Mesothelial cell of epicardium (in vitro differentiated cells): Measurements from ENCODE around the gene HOXB7. TPM values are rescaled to one million over a fixed set of nuclear protein-coding genes. Genes with fewer than 3 reads are reported as not detected.
A peak's percentile ranks its signal among the peaks of the same experiment; 100 is the strongest.

Experiments used
- DNase-seq, 2 experiments: peaks; one replicate each; pipeline ENCODE4 v3.0.0; 2021; ENCODE audit warnings: low spot score in 2 of 2; ENCODE audit not compliant: unreplicated experiment in 2 of 2
- H3K27ac Mint-ChIP-seq: 2 replicates; pipeline ENCODE4 v1.8.0; 2021; ENCODE audit warnings: mixed read lengths
- H3K27me3 Mint-ChIP-seq: 2 replicates; pipeline ENCODE4 v1.8.0; 2021; ENCODE audit warnings: low read depth, mixed read lengths
- H3K36me3 Mint-ChIP-seq: 2 replicates; pipeline ENCODE4 v1.8.0; 2021; ENCODE audit warnings: mixed read lengths
- H3K4me1 Mint-ChIP-seq: 2 replicates; pipeline ENCODE4 v1.8.0; 2021; ENCODE audit warnings: mixed read lengths
- H3K4me3 Mint-ChIP-seq: 2 replicates; pipeline ENCODE4 v1.8.0; 2021; ENCODE audit warnings: mild to moderate bottlenecking, moderate library complexity, mixed read lengths
- H3K9me3 Mint-ChIP-seq: 2 replicates; pipeline ENCODE4 v1.8.0; 2021; ENCODE audit warnings: mixed read lengths
- total RNA-seq: library from RNA; stranded (reverse); gene quantifications from 3 replicates; pipeline ENCODE4 v1.2.1, GENCODE V29; 2021
- TF ChIP-seq, protein P1 (sequence below): fragments of 200-600 bp; sonication (generic); IDR thresholded peaks from one replicate; pipeline ENCODE4 v1.5.0; 2021; ENCODE audit warnings: antibody characterized with exemption; ENCODE audit not compliant: unreplicated experiment

HOXB7 gene
- total RNA-seq, 1 donor from 2014 or later = 20.3 TPM

DNA sequence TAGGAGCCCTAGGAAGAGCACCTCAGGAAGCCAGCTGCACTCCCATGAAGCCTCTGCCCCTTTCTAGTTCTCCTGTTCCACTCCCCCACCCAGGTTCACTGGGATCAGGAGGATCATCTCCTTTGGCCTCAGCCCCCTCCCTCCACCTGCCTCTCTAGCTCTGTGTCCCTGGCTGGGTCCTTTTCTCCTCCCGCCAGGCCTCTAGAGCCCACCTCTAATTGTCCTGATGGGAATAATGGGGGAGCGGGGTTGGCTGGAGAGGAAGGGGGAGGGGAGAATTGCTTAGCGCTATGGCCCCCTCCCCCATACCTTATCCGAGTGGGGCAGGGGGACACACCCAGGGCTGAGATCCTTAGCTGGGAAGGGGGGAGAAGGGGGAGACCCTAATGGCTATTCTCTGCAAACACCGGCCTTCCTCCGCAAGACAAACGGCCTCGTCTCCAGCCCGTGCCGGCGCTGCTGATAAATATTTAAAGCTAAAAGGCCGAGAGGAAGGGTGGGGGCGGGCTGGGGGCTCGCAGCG lies 997 bp downstream of the HOXB7 start:
- peak overlapping the region; percentile 87 for H3K4me3 Mint-ChIP-seq
- no peaks in the 10 kb centered on the region for H3K9me3 Mint-ChIP-seq
- no peaks in the 10 kb centered on the region for H3K27me3 Mint-ChIP-seq
- peak overlapping the region; percentile 100 for H3K27ac Mint-ChIP-seq
- H3K4me1 Mint-ChIP-seq = peaks cover 60% of the 10 kb centered on the region
- peaks cover 20% of the 10 kb centered on the region for H3K36me3 Mint-ChIP-seq
- no peak for DNase-seq
- TF ChIP-seq, protein P1, sequence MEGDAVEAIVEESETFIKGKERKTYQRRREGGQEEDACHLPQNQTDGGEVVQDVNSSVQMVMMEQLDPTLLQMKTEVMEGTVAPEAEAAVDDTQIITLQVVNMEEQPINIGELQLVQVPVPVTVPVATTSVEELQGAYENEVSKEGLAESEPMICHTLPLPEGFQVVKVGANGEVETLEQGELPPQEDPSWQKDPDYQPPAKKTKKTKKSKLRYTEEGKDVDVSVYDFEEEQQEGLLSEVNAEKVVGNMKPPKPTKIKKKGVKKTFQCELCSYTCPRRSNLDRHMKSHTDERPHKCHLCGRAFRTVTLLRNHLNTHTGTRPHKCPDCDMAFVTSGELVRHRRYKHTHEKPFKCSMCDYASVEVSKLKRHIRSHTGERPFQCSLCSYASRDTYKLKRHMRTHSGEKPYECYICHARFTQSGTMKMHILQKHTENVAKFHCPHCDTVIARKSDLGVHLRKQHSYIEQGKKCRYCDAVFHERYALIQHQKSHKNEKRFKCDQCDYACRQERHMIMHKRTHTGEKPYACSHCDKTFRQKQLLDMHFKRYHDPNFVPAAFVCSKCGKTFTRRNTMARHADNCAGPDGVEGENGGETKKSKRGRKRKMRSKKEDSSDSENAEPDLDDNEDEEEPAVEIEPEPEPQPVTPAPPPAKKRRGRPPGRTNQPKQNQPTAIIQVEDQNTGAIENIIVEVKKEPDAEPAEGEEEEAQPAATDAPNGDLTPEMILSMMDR = no peak

DNA sequence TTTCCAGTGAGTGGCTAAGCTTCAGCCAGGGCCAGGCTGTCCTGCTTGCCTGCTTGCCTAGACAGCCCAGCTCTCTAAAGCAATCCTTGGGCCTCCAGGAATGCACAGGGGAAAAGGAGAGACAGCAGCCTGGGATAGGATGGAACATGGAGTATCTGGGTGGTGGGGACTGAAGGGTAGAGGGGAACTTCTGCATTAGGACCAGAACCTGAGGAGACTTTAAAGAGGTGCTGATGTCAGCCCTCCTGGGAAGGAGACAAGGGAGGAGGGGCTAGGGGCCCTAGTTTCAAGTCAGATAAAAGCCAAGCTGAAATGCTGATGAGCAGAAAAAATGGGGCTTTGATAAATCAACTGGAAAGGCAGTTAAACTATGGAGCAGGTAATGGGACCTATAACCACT lies 1.8 kb downstream of the HOXB7 start:
- H3K4me1 Mint-ChIP-seq = peaks cover 67% of the 10 kb centered on the region
- no peaks in the 10 kb centered on the region for H3K9me3 Mint-ChIP-seq
- TF ChIP-seq, protein P1 = no peak
- no peak for DNase-seq
- peak overlapping the region; percentile 100 for H3K27ac Mint-ChIP-seq
- H3K4me3 Mint-ChIP-seq = peak overlapping the region; percentile 87
- H3K27me3 Mint-ChIP-seq = no peaks in the 10 kb centered on the region
- H3K36me3 Mint-ChIP-seq = peaks cover 21% of the 10 kb centered on the region

DNA sequence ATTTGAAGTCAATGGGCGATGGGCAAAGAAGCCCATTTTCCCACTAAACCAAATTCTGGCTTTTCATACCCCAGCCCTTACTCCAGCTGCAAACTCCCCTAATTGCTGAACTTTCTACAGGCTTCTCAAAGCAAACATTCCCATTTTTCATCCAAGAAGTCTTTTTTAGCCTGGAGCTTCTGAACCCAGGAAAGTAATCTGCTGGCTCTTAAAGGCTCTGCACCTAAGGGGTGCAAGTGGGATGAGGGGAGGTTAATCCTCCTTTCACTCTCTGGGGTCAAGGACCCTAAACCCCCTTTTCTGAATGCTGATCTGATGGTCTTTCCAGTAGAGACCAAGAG lies 2.4 kb downstream of the HOXB7 start:
- no peaks in the 10 kb centered on the region for H3K9me3 Mint-ChIP-seq
- no peak for DNase-seq
- no peaks in the 10 kb centered on the region for H3K27me3 Mint-ChIP-seq
- peak overlapping the region; percentile 100 for H3K27ac Mint-ChIP-seq
- TF ChIP-seq, protein P1 = no peak
- peak overlapping the region; percentile 87 for H3K4me3 Mint-ChIP-seq
- H3K4me1 Mint-ChIP-seq = peaks cover 71% of the 10 kb centered on the region
- peaks cover 21% of the 10 kb centered on the region for H3K36me3 Mint-ChIP-seq

DNA sequence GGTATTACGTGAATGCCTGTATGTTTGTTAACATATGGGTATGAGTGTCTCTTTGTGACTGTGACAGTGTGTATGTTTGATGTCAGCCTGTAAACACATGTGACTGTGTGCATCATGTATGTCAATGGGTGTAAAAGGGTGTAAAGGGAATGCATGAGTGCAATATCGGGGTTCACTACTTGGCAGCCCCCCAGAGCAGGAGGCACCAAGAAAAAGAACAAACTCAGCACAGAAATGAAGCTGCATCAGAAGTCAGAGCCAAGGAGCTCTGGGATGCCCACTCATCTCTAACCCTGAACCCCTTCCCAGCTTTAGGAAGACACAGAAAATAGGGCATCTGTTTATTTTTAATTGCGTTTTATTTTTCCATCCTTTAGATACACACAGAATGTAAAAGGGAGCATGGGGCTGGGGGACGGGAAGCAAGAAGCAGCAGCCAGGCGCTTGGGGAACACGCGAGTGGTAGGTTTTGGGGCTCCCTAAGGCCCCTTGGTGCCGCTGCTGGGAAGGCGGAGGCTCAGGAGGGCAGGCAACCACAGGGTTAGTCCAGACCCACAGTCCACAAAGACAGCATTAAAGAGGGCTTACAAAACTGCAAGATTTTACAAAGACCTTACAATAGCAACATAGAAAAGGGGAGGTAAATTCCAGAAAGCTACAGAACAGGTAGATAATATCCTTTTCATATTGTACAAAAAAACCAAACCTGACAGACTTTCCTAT lies 3.8 kb downstream of the HOXB7 start:
- Mint-ChIP-seq H3K4me3 (peak overlapping the region; percentile 90), H3K9me3 (no peaks in the 10 kb centered on the region), H3K36me3 (peaks cover 18% of the 10 kb centered on the region), H3K27me3 (no peaks in the 10 kb centered on the region), H3K27ac (peak overlapping the region; percentile 100), H3K4me1 (peaks cover 77% of the 10 kb centered on the region)
- no peak for DNase-seq
- TF ChIP-seq, protein P1 = no peak

DNA sequence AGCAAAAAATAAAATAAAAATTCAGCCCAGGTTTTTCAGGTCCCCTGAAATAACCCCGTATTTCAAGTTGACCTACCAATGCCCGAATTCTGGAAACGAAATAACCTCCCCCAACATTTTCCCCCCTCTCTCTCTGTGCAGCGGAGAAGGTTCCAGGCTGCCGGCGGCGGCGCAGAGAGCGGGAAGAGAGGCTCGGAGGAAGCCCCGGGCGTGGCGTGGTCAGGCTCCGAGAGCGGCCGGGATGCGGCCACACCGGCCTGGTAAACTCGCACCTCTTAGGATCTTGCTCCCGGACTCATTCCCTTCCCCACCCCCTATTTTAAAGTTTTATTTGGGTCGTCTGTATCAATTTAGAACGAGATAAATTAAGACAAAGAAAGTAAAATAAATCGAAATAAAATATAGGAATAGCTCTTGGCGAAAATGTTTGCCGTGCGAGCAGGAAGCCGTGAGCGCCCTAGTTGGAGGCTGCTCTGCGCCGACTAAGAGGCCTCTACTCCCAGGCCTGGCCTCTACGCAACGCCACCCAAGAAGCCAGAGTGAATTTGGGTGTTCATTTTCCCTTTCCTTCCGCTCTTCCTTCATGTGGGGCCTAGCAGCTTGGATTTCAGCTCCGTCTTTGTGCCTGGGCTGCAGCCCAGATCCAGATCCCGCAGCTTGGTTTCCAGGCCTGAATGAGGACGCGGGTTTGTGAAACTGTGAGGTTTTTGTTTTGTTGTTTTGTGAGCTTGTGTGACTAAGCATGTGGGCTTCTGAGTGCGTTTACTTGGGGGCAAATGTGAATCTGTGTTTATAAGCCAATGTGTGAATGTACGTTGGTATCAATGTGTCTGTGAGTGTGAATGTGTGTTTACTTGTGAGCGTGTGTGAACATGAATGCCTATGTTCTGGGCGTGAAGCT lies 4.6 kb downstream of the HOXB7 start:
- no peak for DNase-seq
- Mint-ChIP-seq H3K27ac (peak overlapping the region; percentile 100), H3K9me3 (no peaks in the 10 kb centered on the region), H3K4me3 (peak overlapping the region; percentile 90), H3K27me3 (no peaks in the 10 kb centered on the region), H3K36me3 (peaks cover 18% of the 10 kb centered on the region), H3K4me1 (peaks cover 79% of the 10 kb centered on the region)
- TF ChIP-seq, protein P1 = no peak
